Myocyte (in vitro differentiated cells): ENCODE data around the gene MPG. TPM values are rescaled to one million over a fixed set of nuclear protein-coding genes. Genes with fewer than 3 reads are reported as not detected.
"Not testable (repeated sequence)": the region's sequence is repeated elsewhere in the genome, so short reads cannot be mapped to it uniquely, and the experiment has no call there.

Source experiments
- DNase-seq: peaks from one replicate; pipeline ENCODE4 v3.0.0-alpha.2; 2012; ENCODE audit warnings: low read depth
- polyA plus RNA-seq: library from polyadenylated mRNA; unstranded; fragments of >200 nt; gene quantifications from one replicate; pipeline ENCODE4 v1.2.1, GENCODE V29; 2012; ENCODE audit warnings: missing spikeins
- total RNA-seq: library from RNA; depleted of rRNA; stranded (reverse); fragments of >200 nt; gene quantifications from 2 replicates; pipeline ENCODE4 v1.2.3, GENCODE V29; 2014

The MPG gene
- total RNA-seq, result 162 and 168 TPM in 2 replicates
- polyA plus RNA-seq, result 103 TPM

GRCh38 chr16:77807-78443 is at the start of gene MPG:
MPG (plus strand) TSS chr16:78225; CDS start chr16:78310, 85 bp downstream.
- DNase-seq, result peak; percentile 87

GRCh38 chr16:30627-31026 is 47.4 kb upstream of the MPG start:
- not testable (repeated sequence) for DNase-seq

DNA sequence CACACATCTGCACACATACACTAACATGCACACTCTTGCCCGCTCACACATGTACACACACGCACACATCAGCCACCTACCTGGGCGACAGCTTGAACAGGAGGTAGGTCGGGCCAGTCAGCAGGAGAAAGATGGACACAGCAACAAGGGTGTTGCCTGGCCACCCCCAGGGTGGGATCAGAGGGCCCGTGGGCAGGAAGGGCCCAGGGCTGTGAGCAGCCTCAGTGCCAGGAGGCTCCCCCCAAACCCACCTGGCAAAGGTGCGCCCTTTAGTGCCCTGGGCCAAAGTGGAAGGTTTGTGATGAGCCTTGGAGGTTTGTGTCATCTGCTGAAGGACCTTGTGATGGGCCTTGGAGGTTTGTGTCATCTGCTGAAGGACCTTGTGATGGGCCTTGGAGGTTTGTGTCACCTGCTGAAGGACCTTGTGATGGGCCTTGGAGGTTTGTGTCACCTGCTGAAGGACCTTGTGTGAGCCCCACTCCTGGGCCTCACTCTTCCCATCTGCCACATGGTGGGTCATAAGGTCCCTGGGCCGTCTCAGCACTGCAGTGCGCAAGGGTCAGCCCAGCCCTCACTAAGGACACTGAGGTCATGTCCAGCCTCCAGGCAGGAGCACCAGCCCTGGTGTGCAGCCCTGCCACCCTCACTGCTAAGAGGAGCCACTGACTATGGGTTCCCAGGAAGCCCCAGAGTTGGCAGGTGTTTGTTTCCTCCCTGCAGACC is 44.7 kb upstream of the MPG start:
- DNase-seq, result not testable (repeated sequence)

- no peak for DNase-seq
Measured at GRCh38 chr16:33877-34647, 44.0 kb upstream of the MPG start.

DNA sequence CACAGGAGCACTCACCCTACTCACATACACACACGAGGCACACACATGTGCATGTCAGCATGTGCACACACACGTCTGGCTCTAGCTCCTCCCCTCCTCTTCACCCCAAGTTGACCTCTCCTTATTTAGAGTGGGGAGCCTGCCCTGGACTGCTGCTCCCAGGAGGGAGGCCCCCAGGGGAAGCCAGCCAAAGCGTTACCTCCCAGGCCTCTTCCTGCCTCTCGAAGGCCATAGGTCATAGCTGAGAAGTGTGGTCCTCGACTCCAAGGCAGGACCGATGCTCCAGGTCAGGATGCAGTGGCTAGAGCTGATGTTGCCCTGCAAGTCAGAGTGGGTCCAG is 43.4 kb upstream of the MPG start:
- DNase-seq, result no peak

DNA sequence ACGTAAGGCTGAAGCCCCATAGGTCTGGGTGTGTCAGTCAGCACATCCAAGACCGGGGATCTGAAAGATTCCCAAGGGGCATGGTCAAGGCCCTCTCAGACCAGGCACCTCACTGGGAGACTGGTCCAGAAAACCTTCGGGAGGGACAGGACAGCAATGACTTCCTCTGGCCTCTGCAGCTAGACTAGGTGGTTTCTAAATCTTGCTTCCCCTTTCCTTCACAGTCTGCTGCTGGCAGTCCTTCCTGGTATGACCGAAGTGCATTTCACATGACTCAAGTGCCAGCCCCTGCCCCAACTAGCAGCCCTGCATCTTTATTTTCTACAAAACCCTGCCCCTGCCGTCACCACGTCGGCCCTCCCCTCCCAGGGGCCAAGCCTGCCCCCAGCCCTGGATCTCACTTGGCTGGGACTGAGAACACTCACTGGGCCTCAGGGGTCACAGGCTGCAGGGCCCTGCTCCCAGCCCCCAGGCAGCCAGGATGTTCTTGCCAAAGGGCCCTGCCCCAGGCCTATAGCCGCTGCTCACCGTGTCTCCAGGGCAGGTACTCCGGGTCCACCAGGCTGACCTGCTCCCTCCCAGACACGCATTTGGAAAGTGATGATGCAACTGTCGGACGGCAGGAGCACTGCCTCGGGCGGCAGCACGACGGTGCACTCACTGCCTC is 42.9 kb upstream of the MPG start:
- no peak for DNase-seq

GRCh38 chr16:35678-36305 is 42.2 kb upstream of the MPG start:
- no peak for DNase-seq

GRCh38 chr16:36336-36984 is 41.6 kb upstream of the MPG start:
- DNase-seq, result no peak

DNA sequence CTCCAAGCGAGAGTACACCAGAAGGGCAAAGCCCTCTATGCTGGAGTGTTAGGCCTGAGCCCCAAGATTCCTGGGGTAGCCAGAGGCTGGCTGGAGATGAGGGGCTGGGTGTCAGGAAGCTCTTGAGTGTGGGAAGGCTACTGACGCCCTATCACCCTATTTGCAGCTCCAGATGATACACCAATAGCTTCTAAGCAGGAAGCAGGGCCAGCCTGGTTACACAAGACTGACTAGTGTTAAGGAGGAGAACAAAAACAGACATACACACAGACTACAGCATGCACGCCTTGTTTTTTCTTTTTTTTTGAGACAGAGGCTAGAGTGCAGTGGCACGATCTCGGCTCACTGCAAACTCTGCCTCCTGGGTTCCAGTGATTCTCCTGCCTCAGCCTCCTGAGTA is 40.5 kb upstream of the MPG start:
- no peak for DNase-seq

GRCh38 chr16:38206-38605 is 39.8 kb upstream of the MPG start:
- not testable (repeated sequence) for DNase-seq

DNA sequence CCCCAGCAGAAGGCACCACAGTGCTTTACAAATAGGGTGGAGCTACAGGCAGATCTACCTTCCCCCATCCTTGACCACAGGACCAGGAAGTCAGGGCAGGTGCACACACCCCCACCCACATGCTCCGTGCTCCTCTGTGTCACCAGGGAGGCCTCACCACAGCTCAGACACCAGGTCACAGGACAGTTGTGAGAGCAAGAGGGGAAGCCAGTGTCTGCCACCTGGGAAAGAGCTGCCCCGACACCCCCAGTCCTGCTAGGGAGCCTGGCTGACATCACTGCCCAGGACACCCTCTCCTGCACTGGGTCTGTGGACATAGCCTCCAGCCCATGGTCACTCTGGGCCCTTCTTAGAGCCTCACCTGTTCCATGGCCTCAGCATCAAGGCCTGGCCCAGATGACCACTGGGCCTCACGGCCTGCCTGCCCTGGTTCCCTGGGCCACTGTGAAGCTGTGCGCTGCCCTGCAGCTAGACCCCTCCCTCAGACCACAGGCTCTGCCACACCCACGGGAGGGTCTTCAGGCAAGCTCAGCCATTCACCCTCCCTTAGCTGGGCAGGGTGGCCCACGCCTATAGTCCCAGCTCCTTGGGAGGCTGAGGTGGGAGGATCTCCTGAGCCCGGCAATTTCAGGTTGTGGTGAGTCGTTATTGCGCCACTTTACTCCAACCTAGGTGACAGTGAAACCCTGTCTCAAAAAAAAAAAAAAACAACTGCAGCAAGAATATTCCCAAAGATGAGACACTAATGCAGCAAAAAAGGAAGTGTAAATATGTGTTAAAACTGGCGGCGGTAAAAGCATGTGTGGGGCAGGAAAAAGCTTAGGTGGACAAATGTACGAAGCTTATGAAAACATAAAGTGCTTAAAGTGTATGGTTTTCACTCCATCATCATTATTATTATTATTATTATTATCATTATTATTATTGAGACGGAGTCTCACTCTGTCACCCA is 38.8 kb upstream of the MPG start:
- DNase-seq, result no peak

DNA sequence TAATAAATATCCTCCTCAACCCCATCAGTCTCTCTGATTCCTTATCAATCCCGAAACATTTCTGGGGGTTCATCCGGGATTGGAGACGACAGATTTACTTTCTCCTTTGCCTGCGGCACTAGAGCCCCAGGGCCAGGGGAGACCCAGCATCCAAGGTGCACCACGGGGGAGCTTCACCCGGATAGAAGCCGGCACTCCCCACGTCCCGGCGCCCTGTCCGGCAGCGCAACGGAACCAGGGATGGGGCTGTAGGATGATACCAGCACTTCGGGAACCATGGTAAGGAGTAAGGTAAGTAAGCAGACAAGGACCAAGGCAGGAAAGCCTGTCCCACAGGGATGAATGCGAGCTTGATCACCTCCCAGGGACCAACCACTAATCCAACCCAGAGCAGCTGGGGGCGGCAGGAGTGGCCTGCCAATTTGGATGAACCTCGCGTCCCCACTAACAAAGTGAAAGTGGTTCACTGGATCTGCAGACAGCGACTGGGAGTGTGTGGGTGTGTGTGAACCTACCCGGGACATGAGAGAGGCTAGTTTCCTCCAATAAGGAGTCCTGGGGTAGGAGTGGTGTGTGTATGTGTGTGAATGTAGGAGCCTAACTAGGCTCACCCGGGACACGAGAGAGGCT is 36.5 kb upstream of the MPG start:
- peak; percentile 48 for DNase-seq

DNA sequence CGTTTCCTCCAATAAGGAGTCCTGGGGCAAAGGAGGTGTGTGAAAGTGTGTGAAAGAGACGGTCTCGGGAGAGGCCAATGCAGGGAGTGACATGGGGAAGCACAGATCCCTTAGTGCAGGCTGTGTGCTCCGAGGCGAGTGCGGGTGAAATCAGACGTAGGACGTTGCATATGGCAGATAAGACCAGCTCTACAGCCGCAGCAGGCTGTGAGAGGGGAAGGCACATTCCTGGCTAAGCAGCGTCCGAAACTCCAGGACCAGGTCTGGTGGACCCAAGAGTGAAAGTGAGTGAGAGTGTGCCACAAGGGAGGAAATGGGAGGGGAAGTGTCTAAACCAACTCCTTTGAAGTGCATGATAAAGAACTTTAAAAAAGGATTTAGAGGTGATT is 36.0 kb upstream of the MPG start:
- no peak for DNase-seq

DNA sequence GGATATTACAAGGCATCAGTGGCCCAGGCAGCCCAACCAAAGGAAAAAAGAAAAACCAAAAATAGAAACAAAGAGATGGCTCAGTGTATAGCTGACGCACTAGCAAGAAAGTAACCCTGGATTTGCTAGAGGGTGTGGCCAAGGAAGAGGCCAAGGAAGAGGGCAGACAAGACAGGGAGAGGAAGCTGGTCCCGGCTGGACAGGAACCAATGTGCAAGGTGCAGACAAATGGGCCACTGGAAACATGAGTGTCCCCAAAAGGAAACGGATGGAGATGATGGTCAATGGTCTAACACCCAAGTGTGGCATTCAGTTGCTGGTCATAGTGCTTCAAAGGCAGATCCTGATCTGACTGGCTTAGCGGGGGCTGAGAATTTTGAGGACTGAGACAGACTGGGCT is 35.3 kb upstream of the MPG start:
- DNase-seq, result no peak

DNA sequence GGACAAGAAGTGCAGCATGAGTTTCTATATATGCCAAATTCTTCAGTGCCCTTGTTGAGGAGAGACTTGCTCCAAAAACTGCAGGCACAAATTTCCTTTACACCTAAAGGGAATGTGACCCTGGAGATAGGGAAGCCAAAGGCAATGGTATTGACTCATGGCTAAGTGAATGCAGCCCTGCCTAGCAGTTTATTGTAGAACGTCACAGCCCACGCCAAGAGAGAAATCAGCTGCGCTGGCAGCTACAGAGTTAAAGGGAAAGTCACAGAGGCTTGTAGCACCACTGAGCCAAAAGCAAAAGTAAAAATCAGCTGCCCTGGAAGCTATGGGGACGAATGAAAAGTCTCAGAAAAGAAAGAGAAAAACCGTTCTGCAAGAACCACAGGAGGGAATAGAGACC is 34.7 kb upstream of the MPG start:
- no peak for DNase-seq

DNA sequence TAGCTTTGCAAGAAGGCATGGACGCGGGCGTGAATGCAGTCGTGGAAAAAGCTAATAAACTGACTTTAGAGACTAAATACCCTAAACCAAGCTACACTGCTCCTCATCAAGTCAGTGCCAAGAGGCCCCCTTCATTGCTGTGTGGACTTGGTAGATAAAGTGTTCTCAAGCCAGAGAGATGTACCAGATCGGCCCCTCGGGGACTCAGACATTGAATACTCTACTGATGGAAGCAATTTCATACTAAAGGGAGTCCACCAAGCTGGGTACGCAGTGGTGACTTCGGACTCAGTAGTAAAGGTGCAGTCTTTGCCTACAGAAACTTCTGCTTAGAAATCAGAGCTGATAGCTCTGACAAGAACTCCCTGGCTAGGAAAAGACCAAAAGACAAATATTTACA is 33.4 kb upstream of the MPG start:
- DNase-seq, result no peak

- no peak for DNase-seq
Measured at GRCh38 chr16:45454-45853, 32.6 kb upstream of the MPG start.

DNA sequence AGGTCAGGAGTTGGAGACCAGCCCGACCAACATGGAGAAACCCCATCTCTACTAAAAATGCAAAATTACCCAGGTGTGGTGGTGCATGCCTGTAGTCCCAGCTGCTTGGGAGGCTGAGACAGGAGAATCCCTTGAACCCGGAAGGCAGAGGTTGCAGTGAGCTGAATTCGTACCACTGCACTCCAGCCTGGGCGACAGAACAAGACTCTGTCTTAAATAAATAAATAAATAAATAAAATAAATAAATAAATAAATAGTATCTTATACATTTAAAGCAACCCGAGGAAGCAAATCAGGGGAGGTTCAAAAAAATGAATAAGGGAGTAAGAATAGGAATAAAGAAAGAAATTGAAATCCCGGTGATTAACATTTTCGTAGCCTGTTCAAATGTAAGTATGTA is 31.5 kb upstream of the MPG start:
- DNase-seq, result not testable (repeated sequence)

GRCh38 chr16:47234-47633 is 30.8 kb upstream of the MPG start:
- DNase-seq, result no peak
